Measurements from ENCODE around the gene SCARF2. TPM values are rescaled to one million over a fixed set of nuclear protein-coding genes. Genes with fewer than 3 reads are reported as not detected.

Gene SCARF2
- total RNA-seq, 4 donors from 2014 or later: 6.1 to 9.6 (median 8.4) TPM

DNA sequence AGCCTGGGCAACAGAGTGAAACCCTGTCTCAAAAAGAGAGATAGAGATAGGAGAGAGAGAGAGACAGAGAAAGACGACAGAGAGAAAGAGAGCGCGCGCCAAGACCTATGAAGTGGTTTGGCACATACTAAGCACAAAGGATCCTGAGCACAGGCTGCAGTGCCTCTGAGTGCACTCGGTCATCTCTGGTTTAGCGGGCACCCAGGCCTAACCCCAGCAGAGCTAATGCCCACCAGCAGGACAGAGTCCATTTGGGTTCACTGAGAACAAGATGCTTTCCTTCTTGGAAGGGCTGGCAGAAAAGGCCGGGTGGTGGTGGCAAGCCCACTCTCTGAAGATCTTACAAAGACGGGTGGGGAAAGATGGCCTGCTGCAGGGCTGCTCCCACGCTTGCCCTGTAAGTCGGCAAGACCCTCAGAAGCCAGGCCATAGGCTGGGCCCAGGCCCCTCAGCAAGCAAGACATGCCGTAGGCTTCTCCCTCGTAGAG, 3.3 kb downstream of the SCARF2 start:
- intact Hi-C loops (cut with DNase I; ENCODE audit: low total_unique reads): no loop called here
- WGBS, 2 donors: 91 to 92% methylated on average over 12 of the region's 12 CpGs
- no peak overlapping the region for H3K4me3 ChIP-seq (ENCODE audit: low read depth, poor library complexity, severe bottlenecking)
- DNase-seq (ENCODE audit: low spot score in 2 of 2): no peak
- TF ChIP-seq POLR2A (IDR thresholded peaks at IDR 0.05): no peak
- TF ChIP-seq, protein P1, sequence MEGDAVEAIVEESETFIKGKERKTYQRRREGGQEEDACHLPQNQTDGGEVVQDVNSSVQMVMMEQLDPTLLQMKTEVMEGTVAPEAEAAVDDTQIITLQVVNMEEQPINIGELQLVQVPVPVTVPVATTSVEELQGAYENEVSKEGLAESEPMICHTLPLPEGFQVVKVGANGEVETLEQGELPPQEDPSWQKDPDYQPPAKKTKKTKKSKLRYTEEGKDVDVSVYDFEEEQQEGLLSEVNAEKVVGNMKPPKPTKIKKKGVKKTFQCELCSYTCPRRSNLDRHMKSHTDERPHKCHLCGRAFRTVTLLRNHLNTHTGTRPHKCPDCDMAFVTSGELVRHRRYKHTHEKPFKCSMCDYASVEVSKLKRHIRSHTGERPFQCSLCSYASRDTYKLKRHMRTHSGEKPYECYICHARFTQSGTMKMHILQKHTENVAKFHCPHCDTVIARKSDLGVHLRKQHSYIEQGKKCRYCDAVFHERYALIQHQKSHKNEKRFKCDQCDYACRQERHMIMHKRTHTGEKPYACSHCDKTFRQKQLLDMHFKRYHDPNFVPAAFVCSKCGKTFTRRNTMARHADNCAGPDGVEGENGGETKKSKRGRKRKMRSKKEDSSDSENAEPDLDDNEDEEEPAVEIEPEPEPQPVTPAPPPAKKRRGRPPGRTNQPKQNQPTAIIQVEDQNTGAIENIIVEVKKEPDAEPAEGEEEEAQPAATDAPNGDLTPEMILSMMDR (IDR thresholded peaks at IDR 0.05): no peak

DNA sequence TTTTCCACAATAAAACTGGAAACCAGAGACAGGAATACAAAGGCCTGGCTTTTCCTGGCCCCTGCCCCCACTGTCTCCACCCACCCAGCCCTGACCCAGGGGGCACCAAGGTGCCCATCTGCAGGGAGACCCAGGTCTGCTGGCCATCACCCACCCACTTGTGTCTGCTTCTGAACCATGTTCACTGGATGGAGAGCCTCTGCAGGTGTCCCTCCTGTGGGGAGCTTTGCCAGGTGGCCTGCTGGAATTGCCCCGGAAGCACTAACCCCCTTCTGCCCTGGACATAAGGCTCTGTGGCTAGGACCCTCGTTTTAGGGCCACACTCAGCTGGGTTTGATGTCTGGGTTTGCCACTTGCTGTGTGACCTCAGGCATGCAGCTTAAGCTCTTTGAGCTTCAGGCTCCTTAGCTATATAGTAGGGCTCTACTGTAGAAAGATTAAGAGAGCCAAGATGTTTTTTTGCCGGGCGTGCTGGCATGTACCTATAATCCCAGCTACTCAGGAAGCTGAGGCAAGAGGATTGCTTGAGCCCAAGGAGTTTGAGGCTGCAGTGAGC, 3.9 kb downstream of the SCARF2 start:
- intact Hi-C loops (cut with DNase I; ENCODE audit: low total_unique reads): no loop called here
- no peak for DNase-seq (ENCODE audit: low spot score in 2 of 2)
- H3K4me3 ChIP-seq (ENCODE audit: low read depth, poor library complexity, severe bottlenecking): no peak overlapping the region
- WGBS, 2 donors: 67 to 78% methylated on average over 4 of the region's 4 CpGs
- TF ChIP-seq, protein P1 (IDR thresholded peaks at IDR 0.05): no peak
- no peak for TF ChIP-seq POLR2A (IDR thresholded peaks at IDR 0.05)

DNA sequence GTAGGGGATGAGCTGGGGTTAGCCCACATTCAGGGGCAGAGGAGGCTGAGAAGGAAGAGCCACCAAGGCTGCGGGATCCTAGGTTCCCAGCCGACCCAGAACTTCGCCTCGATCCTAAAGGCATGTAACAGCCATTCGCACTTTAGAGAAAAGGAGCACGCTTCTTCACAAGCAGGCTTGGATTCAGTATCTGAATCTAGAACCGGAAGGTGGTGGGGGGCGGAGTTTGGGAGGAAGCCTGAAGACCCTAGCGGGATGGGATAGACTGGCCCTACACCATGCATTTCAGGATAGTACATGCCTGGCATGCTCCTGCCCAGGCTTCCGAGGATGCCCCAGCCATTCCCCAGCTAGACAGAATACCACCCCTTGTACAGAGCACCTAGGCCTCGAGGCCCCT, 4.4 kb downstream of the SCARF2 start:
- DNase-seq (ENCODE audit: low spot score in 2 of 2): peak in 1 of 2 donors; percentile 70
- TF ChIP-seq POLR2A (IDR thresholded peaks at IDR 0.05): no peak
- TF ChIP-seq, protein P1 (IDR thresholded peaks at IDR 0.05): no peak
- intact Hi-C loops (cut with DNase I; ENCODE audit: low total_unique reads): no loop called here
- H3K4me3 ChIP-seq (ENCODE audit: low read depth, poor library complexity, severe bottlenecking): no peak overlapping the region
- WGBS, 2 donors: 89 to 93% methylated on average over 11 of the region's 11 CpGs

DNA sequence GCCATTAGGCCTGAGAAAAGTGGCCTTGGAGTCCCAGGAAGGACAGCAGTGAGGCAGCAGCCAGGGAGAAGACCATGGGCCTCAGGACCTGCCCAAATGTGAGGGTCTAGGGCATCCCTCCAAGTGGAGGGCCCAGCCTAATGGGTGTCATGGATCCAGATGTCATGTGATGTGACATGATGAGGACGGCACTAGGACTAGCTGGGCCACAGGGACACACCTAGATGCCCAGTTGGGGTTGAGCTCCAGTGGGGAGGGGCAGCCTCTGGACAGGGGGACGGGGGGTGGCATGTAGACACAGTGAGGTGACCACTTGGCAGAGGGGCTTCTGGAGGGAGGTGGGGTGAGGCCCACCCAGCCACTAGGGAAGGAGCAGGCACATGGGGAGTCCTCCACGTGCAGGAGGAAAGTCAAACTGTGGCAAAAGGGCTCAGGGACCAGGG, 5.4 kb downstream of the SCARF2 start:
- DNase-seq (ENCODE audit: low spot score in 2 of 2): peak in 1 of 2 donors; percentile 82
- intact Hi-C loops (cut with DNase I; ENCODE audit: low total_unique reads): no loop called here
- WGBS, 2 donors: 58 to 87% methylated on average over 3 of the region's 3 CpGs
- no peak for TF ChIP-seq POLR2A (IDR thresholded peaks at IDR 0.05)
- TF ChIP-seq, protein P1 (IDR thresholded peaks at IDR 0.05): no peak
- H3K4me3 ChIP-seq (ENCODE audit: low read depth, poor library complexity, severe bottlenecking): no peak overlapping the region

DNA sequence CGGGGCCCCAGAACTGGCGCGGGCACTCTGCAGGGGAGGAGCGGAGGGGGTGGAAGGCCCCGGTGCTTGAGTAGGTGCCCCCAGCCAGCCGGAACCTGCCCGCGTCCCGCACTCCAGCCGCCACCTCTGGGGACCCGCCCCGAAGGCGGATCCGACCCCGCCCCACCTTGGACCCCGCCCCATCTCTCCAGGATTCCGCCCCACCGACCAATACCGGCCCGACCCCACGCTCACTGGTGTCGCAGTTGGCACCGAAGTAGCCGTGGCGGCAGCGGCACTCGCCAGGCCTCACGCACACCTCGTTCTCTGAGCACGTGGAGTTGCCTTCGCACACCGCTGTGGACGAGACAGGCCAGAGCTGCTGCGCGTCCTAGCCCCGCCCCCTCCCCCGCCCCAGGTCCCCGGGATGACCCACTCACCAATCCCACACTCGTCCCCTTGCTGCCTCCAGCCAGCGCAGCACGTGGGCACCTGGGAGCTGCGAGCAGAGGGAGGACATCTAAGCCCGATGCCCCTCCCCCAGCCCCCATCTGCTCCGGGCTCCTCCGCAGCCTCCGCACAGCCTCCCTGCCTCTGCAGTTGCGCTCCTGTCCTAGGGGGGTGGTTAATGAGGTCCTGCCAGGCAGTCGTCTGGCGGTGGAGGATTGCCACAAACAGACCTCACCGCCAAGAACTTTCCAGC, 6.0 kb downstream of the SCARF2 start:
- peak in 1 of 2 donors; percentile 84 for DNase-seq (ENCODE audit: low spot score in 2 of 2)
- 60% methylated on average over 15 to 34 of the region's 50 CpGs for WGBS, 2 donors
- no peak for TF ChIP-seq POLR2A (IDR thresholded peaks at IDR 0.05)
- TF ChIP-seq, protein P1 (IDR thresholded peaks at IDR 0.05): no peak
- H3K4me3 ChIP-seq (ENCODE audit: low read depth, poor library complexity, severe bottlenecking): no peak overlapping the region
- intact Hi-C loops (cut with DNase I; ENCODE audit: low total_unique reads): no loop called here

Data from lower leg skin (tissue), 4 donors.